A549 treated with Hydrocortisone at 1 μM for 4 hours (cell line): Measurements from ENCODE around the gene TMEM167B. TPM values are rescaled to one million over a fixed set of nuclear protein-coding genes. Genes with fewer than 3 reads are reported as not detected.

ENCODE experiments used
- total RNA-seq: library from RNA; stranded (reverse); fragments of 200-300 nt; extraction: Qiagen RNA extraction; gene quantifications from 5 replicates; pipeline ENCODE4 v1.2.3, GENCODE V29; 2022

Gene TMEM167B
- 7.9 to 9.3 TPM (median 8.6 TPM) in 5 replicates for total RNA-seq

DNA sequence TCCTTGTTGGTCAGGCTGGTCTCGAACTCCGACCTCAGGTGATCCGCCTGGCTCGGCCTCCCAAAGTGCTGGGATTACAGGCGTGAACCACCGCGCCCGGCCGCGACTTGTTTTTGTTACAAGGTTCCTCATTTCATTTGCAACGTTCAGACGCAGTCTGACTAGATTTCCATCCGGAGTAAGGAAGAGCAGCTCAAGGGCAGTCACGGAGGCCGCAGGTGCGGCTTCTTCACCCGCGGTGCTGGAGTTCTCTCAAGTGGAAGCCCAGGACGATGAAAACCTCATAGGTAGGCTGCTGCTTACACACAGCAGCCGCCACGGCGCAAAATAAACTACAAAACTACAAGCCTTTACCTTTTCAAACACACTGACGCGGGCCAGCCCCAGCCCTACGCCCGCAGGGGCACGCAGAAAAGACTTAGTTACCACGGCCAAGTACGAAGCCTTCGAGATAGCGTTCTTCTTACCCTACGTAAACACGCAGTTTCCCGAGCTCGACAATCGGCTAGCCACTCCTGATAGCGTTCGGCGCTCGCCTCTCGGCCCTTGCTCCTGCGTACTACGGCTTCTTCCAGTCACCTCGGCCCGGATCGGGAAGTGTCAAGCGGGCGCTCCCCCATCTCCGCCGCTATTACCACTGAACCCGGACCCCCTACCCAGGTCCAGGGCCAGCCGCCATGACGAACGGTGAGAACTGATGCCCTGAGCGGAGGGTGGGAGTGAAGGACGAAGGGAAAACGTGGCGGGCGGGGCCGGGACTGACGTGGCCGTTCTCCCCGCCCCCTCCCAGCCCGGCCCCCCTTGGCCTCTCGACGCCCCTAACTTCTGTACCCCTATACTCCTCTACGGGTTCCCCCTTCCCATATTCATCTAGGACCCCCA, at the start of gene TMEM167B:
TMEM167B (plus strand) TSS at position 569 of the 882 bp plus-strand sequence; CDS start at position 678, 109 bp downstream.

DNA sequence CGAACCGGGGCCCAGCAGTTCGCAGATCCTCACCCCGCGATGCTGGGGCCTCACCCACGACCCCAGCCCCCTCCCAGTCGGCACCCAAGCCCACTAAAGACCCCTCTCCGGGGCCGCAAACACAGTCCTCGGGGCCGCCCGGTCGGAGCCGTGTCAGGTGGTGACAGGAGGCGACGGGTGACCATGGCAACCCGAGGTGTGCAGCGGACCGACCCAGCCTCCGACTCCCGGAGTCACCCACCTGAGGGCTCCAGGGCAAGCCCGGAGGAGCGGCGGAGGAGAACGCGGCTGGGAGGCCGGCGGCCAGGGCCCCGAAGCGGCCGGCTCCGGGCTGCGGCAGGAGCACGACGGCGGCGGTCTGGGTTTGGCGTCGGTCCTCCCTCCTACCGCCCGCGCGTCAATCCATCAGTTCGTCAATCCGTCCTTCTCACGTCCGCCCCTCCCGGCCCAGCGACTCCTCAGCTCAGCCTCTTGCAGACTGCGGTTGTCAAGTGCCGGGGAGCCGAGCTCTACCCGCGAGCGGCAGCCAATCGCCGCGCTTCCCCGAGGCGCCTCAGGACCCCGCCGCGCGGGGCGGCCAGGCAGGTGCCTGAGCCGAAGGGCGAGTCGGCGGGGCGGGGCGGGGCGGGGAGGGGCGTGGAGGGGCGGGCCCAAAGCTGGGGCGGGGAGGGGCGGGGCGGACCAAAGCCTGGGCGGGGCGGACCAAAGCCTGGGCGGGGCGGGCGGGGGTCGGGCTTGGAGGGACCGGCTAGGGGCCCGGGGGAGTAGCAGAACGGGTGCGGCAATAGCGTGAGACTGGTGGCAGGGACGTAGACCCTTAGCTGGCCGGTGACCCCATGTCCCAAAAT, 48.7 kb upstream of the TMEM167B start, which contains the start of gene WDR47:
WDR47 (minus strand) TSS at position 482 of the 848 bp plus-strand sequence. CDS start 18,590 bp downstream, outside the sequence.

GRCh38 chr1:109075531-109076490, 14.8 kb upstream of the TMEM167B start, which contains the start of gene TAF13:
TSS of gene TAF13 (minus strand) at chr1:109076003. CDS start at chr1:109075947, 56 bp downstream.

DNA sequence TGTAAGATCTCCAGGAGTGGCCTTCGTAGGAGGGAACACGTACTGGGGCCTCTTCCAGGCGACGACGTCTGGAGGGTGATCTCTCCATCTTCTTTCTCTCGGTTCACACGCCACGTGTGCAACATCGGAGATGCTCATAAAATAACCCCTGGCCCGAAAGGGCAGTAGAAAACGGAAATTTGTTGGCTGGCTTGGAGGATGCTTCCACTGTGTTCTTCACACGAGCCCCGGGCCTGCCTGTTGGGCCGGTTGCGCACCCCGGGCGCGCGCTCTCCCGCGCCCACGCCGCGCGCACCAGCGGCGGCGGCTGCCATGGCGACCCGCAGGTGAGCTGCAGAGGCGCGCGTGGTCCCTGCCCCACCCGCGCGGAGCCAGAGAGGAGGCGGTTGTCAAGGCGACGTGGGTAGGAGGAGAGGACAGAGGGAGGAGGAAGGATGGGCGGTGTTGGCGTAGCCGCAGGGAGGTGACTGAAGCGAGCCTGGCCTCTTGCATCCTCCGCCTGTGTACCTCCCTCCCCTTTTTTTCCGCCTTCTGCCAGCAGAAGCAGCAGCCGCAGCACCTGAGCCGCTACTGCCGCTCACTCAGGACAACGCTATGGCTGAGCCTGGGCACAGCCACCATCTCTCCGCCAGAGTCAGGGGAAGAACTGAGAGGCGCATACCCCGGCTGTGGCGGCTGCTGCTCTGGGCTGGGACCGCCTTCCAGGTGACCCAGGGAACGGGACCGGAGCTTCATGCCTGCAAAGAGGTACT, 23.2 kb downstream of the TMEM167B start, which contains the start of gene ELAPOR1:
ELAPOR1 (plus strand) TSS at position 526 of the 752 bp plus-strand sequence; CDS start at position 595, 69 bp downstream.

Other genes with a start within 250 kb of the TMEM167B start
- gene AKNAD1, start 233.7 kb upstream of the TMEM167B start, total RNA-seq = 0.75 to 2.5 TPM (median 1.5 TPM) in 5 replicates
- 15.6 to 27.5 TPM (median 21.2 TPM) in 5 replicates for gene GPSM2, start 213.8 kb upstream of the TMEM167B start, total RNA-seq
- gene CLCC1, start 127.3 kb upstream of the TMEM167B start, total RNA-seq = 14.8 to 18.3 TPM (median 16.0 TPM) in 5 replicates
- gene WDR47, start 48.7 kb upstream of the TMEM167B start, total RNA-seq = 6.3 to 11.3 TPM (median 7.9 TPM) in 5 replicates
- gene TAF13, start 14.8 kb upstream of the TMEM167B start, total RNA-seq = 23.6 to 42.4 TPM (median 26.0 TPM) in 5 replicates
- 0.38 to 0.47 TPM (median 0.46 TPM) in 5 replicates for gene ELAPOR1, start 23.4 kb downstream of the TMEM167B start, total RNA-seq
- gene SARS1, start 123.2 kb downstream of the TMEM167B start, total RNA-seq = 91.7 to 110 TPM (median 92.5 TPM) in 5 replicates
- gene CELSR2, start 158.8 kb downstream of the TMEM167B start, total RNA-seq = 3.7 to 4.9 TPM (median 4.8 TPM) in 5 replicates
- gene PSRC1, start 192.4 kb downstream of the TMEM167B start, total RNA-seq = 18.9 to 22.7 TPM (median 21.0 TPM) in 5 replicates
- 0.23 to 0.38 TPM in 2 of 5 replicates, not detected in the others for gene MYBPHL, start 216.2 kb downstream of the TMEM167B start, total RNA-seq